HEK293 (cell line): ENCODE data around the gene TNFSF10.

Experiments used
- CTCF ChIA-PET: fragments of 350-600 bp; formaldehyde crosslinking; extraction: SDS; loops from one replicate; lab custom pipeline; 2021; ENCODE audit warnings: antibody characterized with exemption; lab: Yijun Ruan, JAX
- POLR2A ChIA-PET: fragments of 300-600 bp; formaldehyde crosslinking; extraction: SDS; loops from one replicate; lab custom pipeline; 2020; ENCODE audit warnings: antibody characterized with exemption, inconsistent platforms; lab: Yijun Ruan, JAX
- H3K27ac ChIP-seq: fragments of 200-500 bp; sonication (Bioruptor generic); 2 replicates; pipeline ENCODE4 v1.5.1; 2014; ENCODE audit warnings: low read depth, low read length, control low read depth, inconsistent platforms; ENCODE audit errors: extremely low read depth
- H3K36me3 ChIP-seq, 2 experiments: fragments of 200-500 bp in 1 of 2; sonication (Bioruptor generic) in 1 of 2; 1 replicate in 1 of 2; 2 replicates in 1 of 2; pipeline ENCODE4 v1.5.1; 2014 to 2017; ENCODE audit warnings: inconsistent platforms in 2 of 2, low read length in 2 of 2; ENCODE audit not compliant: control insufficient read depth in 2 of 2, insufficient read depth in 1 of 2
- H3K4me1 ChIP-seq: fragments of 200-500 bp; sonication (Bioruptor generic); 2 replicates; pipeline ENCODE4 v1.5.1; 2014; ENCODE audit warnings: mild to moderate bottlenecking, low read length, inconsistent platforms; ENCODE audit not compliant: control insufficient read depth, insufficient read depth
- H3K4me3 ChIP-seq: 2 replicates; pipeline ENCODE4 v1.5.1; 2011; ENCODE audit warnings: low read depth, mild to moderate bottlenecking, control low read depth, low read length, moderate library complexity
- H3K9me3 ChIP-seq: fragments of 200-500 bp; sonication (Bioruptor generic); 2 replicates; pipeline ENCODE4 v1.5.1; 2014; ENCODE audit warnings: low read depth, low read length, inconsistent platforms; ENCODE audit not compliant: control insufficient read depth, insufficient read depth
- GLIS2 ChIP-seq: fragments of 450-650 bp; formaldehyde crosslinking; IDR thresholded peaks from 2 replicates; pipeline ENCODE4 v1.5.1; 2016; ENCODE audit warnings: missing biosample characterization, missing genetic modification characterization
- KLF10 ChIP-seq: fragments of 450-650 bp; IDR thresholded peaks from 2 replicates; pipeline ENCODE4 v1.5.1; 2018; ENCODE audit warnings: missing biosample characterization, mild to moderate bottlenecking, missing genetic modification characterization
- PRDM1 ChIP-seq: fragments of 450-650 bp; formaldehyde crosslinking; IDR thresholded peaks from 2 replicates; pipeline ENCODE4; 2016; ENCODE audit warnings: missing biosample characterization, missing genetic modification characterization
- REPIN1 ChIP-seq: fragments of 450-650 bp; formaldehyde crosslinking; IDR thresholded peaks from 2 replicates; pipeline ENCODE4 v1.5.1; 2017; ENCODE audit warnings: missing biosample characterization, missing genetic modification characterization, low read depth
- SCRT2 ChIP-seq: fragments of 450-650 bp; formaldehyde crosslinking; IDR thresholded peaks from 2 replicates; pipeline ENCODE4 v1.5.1; 2016; ENCODE audit warnings: missing biosample characterization, missing genetic modification characterization
- SP7 ChIP-seq: fragments of 450-650 bp; formaldehyde crosslinking; IDR thresholded peaks from 2 replicates; pipeline ENCODE4 v1.5.1; 2016; ENCODE audit warnings: missing biosample characterization, missing genetic modification characterization
- ZBTB20 ChIP-seq: fragments of 450-650 bp; formaldehyde crosslinking; IDR thresholded peaks from 2 replicates; pipeline ENCODE4 v1.5.1; 2016; ENCODE audit warnings: missing biosample characterization, missing genetic modification characterization
- ZEB2 ChIP-seq: fragments of 450-650 bp; formaldehyde crosslinking; IDR thresholded peaks from 2 replicates; pipeline ENCODE4 v1.5.1; 2016; ENCODE audit warnings: missing biosample characterization, missing genetic modification characterization
- ZFP37 ChIP-seq: fragments of 450-650 bp; formaldehyde crosslinking; IDR thresholded peaks from 2 replicates; pipeline ENCODE4 v1.5.1; 2016; ENCODE audit warnings: missing biosample characterization, missing genetic modification characterization
- ZFP69B ChIP-seq: fragments of 450-650 bp; formaldehyde crosslinking; IDR thresholded peaks from 2 replicates; pipeline ENCODE4 v1.5.1; 2016; ENCODE audit warnings: missing biosample characterization, missing genetic modification characterization
- ZIC2 ChIP-seq: fragments of 450-650 bp; formaldehyde crosslinking; IDR thresholded peaks from 2 replicates; pipeline ENCODE4 v1.5.1; 2016; ENCODE audit warnings: missing biosample characterization, missing genetic modification characterization
- ZNF10 ChIP-seq: fragments of 450-650 bp; formaldehyde crosslinking; IDR thresholded peaks from 2 replicates; pipeline ENCODE4 v1.5.1; 2017; ENCODE audit warnings: missing biosample characterization, missing genetic modification characterization
- ZNF114 ChIP-seq: fragments of 450-650 bp; formaldehyde crosslinking; IDR thresholded peaks from 2 replicates; pipeline ENCODE4 v1.5.0; 2017; ENCODE audit warnings: missing biosample characterization, missing genetic modification characterization
- ZNF221 ChIP-seq: fragments of 450-650 bp; formaldehyde crosslinking; IDR thresholded peaks from 2 replicates; pipeline ENCODE4 v1.5.1; 2017; ENCODE audit warnings: missing biosample characterization, missing genetic modification characterization, borderline replicate concordance
- ZNF24 ChIP-seq: fragments of 450-650 bp; formaldehyde crosslinking; IDR thresholded peaks from 2 replicates; pipeline ENCODE4 v1.5.1; 2016; ENCODE audit warnings: missing biosample characterization, missing genetic modification characterization
- ZNF416 ChIP-seq: fragments of 450-650 bp; formaldehyde crosslinking; IDR thresholded peaks from 2 replicates; pipeline ENCODE4 v1.5.1; 2016; ENCODE audit warnings: missing biosample characterization, missing genetic modification characterization
- ZNF426 ChIP-seq: fragments of 450-650 bp; formaldehyde crosslinking; IDR thresholded peaks from 2 replicates; pipeline ENCODE4 v1.5.1; 2017; ENCODE audit warnings: missing biosample characterization, missing genetic modification characterization, mild to moderate bottlenecking, inconsistent platforms, moderate library complexity
- ZNF510 ChIP-seq: fragments of 450-650 bp; formaldehyde crosslinking; IDR thresholded peaks from 2 replicates; pipeline ENCODE4 v1.5.1; 2018; ENCODE audit warnings: mild to moderate bottlenecking, missing genetic modification characterization, missing biosample characterization; ENCODE audit not compliant: insufficient replicate concordance
- ZNF514 ChIP-seq: fragments of 450-650 bp; formaldehyde crosslinking; IDR thresholded peaks from 2 replicates; pipeline ENCODE4 v1.5.1; 2016; ENCODE audit warnings: missing biosample characterization, missing genetic modification characterization
- ZNF530 ChIP-seq: fragments of 450-650 bp; formaldehyde crosslinking; IDR thresholded peaks from 2 replicates; pipeline ENCODE4 v1.5.1; 2016; ENCODE audit warnings: low read depth, missing biosample characterization, missing genetic modification characterization
- ZNF624 ChIP-seq: fragments of 450-650 bp; formaldehyde crosslinking; IDR thresholded peaks from 2 replicates; pipeline ENCODE4 v1.5.1; 2017; ENCODE audit warnings: missing biosample characterization, missing genetic modification characterization
- ZNF626 ChIP-seq: fragments of 450-650 bp; sonication (Bioruptor Pico); formaldehyde crosslinking; IDR thresholded peaks from 2 replicates; pipeline ENCODE4 v1.5.1; 2018; ENCODE audit warnings: missing biosample characterization, missing genetic modification characterization, inconsistent platforms
- ZNF658 ChIP-seq: fragments of 450-650 bp; formaldehyde crosslinking; IDR thresholded peaks from 2 replicates; pipeline ENCODE4; 2016; ENCODE audit warnings: missing biosample characterization, missing genetic modification characterization
- ZNF76 ChIP-seq: fragments of 450-650 bp; formaldehyde crosslinking; IDR thresholded peaks from 2 replicates; pipeline ENCODE4; 2016; ENCODE audit warnings: low read depth, missing biosample characterization, missing genetic modification characterization, borderline replicate concordance
- ZNF830 ChIP-seq: fragments of 450-650 bp; IDR thresholded peaks from 2 replicates; pipeline ENCODE4 v1.5.0; 2018; ENCODE audit warnings: missing biosample characterization, missing genetic modification characterization, low read depth, mild to moderate bottlenecking, moderate library complexity
- ZNF843 ChIP-seq: fragments of 450-650 bp; formaldehyde crosslinking; IDR thresholded peaks from 2 replicates; pipeline ENCODE4 v1.5.1; 2016; ENCODE audit warnings: missing biosample characterization, missing genetic modification characterization
- TF ChIP-seq, protein P1 (sequence below): fragments of 450-650 bp; formaldehyde crosslinking; IDR thresholded peaks from 2 replicates; pipeline ENCODE4 v1.5.1; 2016; ENCODE audit warnings: missing biosample characterization, missing genetic modification characterization, low read depth
- TF ChIP-seq, protein P2 (sequence below): fragments of 450-650 bp; formaldehyde crosslinking; IDR thresholded peaks from 2 replicates; pipeline ENCODE4 v1.5.1; 2016; ENCODE audit warnings: missing biosample characterization, missing genetic modification characterization
- TF ChIP-seq, protein P3 (sequence below): fragments of 450-650 bp; formaldehyde crosslinking; IDR thresholded peaks from 2 replicates; pipeline ENCODE4 v1.5.1; 2016; ENCODE audit warnings: missing biosample characterization, missing genetic modification characterization
- TF ChIP-seq, protein P4 (sequence below): fragments of 450-650 bp; formaldehyde crosslinking; conservative IDR thresholded peaks from 2 replicates; pipeline ENCODE4 v1.5.1; 2016; ENCODE audit warnings: low read depth, missing biosample characterization, missing genetic modification characterization

TNFSF10 gene

DNA sequence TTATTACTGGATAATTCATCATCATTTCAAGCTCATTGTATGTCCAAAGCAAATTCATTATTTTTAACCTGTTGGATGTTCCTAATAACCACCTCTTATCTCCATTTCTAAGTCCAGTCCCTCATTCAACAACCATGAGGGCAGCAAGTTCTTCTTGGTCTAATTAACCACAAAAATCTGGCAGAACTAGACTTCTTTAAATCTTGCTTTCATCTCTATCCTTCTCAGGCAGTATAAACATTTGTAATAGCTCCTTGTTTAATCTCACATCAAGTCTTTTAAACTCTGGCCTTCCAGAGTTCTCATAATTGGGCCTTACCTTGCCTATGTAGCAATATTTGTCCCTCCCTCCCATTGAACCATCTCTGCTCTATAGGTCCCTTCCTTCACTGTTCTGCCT is 57.9 kb downstream of the TNFSF10 start:
- no peak for TF ChIP-seq ZNF530 (tag by site-specific recombination)
- no peak for TF ChIP-seq ZFP37
- no peak for TF ChIP-seq ZNF843 (tag by site-specific recombination)
- no peak for TF ChIP-seq ZNF416 (tag by site-specific recombination)
- no peak for TF ChIP-seq ZNF514 (tag by site-specific recombination)
- no peak for TF ChIP-seq ZNF24 (tag by site-specific recombination)
- no peak for TF ChIP-seq ZNF626
- no peak for TF ChIP-seq REPIN1
- TF ChIP-seq ZNF10 (tag by site-specific recombination), result no peak
- no peak for TF ChIP-seq ZFP69B
- no peak for TF ChIP-seq ZNF510 (tag by site-specific recombination)
- no peak for TF ChIP-seq ZNF221
- no peak for TF ChIP-seq PRDM1 (tag by site-specific recombination)
- TF ChIP-seq, protein P1, sequence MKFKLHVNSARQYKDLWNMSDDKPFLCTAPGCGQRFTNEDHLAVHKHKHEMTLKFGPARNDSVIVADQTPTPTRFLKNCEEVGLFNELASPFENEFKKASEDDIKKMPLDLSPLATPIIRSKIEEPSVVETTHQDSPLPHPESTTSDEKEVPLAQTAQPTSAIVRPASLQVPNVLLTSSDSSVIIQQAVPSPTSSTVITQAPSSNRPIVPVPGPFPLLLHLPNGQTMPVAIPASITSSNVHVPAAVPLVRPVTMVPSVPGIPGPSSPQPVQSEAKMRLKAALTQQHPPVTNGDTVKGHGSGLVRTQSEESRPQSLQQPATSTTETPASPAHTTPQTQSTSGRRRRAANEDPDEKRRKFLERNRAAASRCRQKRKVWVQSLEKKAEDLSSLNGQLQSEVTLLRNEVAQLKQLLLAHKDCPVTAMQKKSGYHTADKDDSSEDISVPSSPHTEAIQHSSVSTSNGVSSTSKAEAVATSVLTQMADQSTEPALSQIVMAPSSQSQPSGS (tag by site-specific recombination), result no peak
- TF ChIP-seq GLIS2 (tag by site-specific recombination), result no peak
- TF ChIP-seq, protein P2, sequence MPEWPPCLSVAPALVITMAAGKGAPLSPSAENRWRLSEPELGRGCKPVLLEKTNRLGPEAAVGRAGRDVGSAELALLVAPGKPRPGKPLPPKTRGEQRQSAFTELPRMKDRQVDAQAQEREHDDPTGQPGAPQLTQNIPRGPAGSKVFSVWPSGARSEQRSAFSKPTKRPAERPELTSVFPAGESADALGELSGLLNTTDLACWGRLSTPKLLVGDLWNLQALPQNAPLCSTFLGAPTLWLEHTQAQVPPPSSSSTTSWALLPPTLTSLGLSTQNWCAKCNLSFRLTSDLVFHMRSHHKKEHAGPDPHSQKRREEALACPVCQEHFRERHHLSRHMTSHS (tag by site-specific recombination), result no peak
- TF ChIP-seq SP7 (tag by site-specific recombination), result no peak
- no peak overlapping the region for H3K4me3 ChIP-seq
- no peaks in the 10 kb centered on the region for H3K36me3 ChIP-seq
- ChIA-PET CTCF (interaction anchor here (1.0 to 1.1 kb wide), 2 partner anchors 130 to 201 kb away, joined by 3 to 4 read pairs; no protein-coding TSS in a partner anchor), POLR2A (no interaction called here)
- H3K27ac ChIP-seq, result no peak overlapping the region
- no peaks in the 10 kb centered on the region for H3K4me1 ChIP-seq
- no peaks in the 10 kb centered on the region for H3K9me3 ChIP-seq

DNA sequence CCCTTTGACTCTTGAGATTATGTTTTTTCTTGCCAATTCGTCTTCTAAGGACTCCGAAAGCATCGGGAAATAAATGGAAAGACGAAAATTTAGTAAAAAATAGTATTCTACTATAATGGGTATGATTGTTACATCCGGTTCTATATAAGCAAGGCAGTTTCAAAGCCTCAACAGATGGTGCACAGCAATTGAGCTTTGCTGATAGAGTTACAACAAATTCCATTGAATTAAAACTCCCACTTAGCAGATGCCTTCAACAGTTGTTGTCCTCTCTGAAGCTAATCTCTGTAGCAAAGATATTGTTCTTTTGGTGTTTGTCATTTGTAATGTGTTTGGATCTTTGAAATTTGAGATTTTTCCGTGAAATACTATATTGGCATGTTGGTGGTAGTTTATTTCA is 58.9 kb downstream of the TNFSF10 start:
- Histone ChIP-seq H3K36me3 (no peaks in the 10 kb centered on the region), H3K4me1 (no peaks in the 10 kb centered on the region), H3K9me3 (no peaks in the 10 kb centered on the region), H3K27ac (no peak overlapping the region), H3K4me3 (no peak overlapping the region)
- ChIA-PET POLR2A (no interaction called here), CTCF (no interaction called here)
- TF ChIP-seq ZNF426 (tag by site-specific recombination) (no peak), ZNF114 (tag by site-specific recombination) (no peak), SCRT2 (tag by site-specific recombination) (no peak), KLF10 (no peak), ZNF624 (tag by site-specific recombination) (no peak), ZIC2 (tag by site-specific recombination) (no peak), ZNF658 (no peak), ZNF830 (tag by site-specific recombination) (no peak), ZBTB20 (tag by site-specific recombination) (no peak), ZEB2 (no peak), ZNF76 (no peak)
- TF ChIP-seq, protein P3, sequence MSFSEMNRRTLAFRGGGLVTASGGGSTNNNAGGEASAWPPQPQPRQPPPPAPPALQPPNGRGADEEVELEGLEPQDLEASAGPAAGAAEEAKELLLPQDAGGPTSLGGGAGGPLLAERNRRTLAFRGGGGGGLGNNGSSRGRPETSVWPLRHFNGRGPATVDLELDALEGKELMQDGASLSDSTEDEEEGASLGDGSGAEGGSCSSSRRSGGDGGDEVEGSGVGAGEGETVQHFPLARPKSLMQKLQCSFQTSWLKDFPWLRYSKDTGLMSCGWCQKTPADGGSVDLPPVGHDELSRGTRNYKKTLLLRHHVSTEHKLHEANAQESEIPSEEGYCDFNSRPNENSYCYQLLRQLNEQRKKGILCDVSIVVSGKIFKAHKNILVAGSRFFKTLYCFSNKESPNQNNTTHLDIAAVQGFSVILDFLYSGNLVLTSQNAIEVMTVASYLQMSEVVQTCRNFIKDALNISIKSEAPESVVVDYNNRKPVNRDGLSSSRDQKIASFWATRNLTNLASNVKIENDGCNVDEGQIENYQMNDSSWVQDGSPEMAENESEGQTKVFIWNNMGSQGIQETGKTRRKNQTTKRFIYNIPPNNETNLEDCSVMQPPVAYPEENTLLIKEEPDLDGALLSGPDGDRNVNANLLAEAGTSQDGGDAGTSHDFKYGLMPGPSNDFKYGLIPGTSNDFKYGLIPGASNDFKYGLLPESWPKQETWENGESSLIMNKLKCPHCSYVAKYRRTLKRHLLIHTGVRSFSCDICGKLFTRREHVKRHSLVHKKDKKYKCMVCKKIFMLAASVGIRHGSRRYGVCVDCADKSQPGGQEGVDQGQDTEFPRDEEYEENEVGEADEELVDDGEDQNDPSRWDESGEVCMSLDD (tag by site-specific recombination), result no peak
- TF ChIP-seq, protein P4, sequence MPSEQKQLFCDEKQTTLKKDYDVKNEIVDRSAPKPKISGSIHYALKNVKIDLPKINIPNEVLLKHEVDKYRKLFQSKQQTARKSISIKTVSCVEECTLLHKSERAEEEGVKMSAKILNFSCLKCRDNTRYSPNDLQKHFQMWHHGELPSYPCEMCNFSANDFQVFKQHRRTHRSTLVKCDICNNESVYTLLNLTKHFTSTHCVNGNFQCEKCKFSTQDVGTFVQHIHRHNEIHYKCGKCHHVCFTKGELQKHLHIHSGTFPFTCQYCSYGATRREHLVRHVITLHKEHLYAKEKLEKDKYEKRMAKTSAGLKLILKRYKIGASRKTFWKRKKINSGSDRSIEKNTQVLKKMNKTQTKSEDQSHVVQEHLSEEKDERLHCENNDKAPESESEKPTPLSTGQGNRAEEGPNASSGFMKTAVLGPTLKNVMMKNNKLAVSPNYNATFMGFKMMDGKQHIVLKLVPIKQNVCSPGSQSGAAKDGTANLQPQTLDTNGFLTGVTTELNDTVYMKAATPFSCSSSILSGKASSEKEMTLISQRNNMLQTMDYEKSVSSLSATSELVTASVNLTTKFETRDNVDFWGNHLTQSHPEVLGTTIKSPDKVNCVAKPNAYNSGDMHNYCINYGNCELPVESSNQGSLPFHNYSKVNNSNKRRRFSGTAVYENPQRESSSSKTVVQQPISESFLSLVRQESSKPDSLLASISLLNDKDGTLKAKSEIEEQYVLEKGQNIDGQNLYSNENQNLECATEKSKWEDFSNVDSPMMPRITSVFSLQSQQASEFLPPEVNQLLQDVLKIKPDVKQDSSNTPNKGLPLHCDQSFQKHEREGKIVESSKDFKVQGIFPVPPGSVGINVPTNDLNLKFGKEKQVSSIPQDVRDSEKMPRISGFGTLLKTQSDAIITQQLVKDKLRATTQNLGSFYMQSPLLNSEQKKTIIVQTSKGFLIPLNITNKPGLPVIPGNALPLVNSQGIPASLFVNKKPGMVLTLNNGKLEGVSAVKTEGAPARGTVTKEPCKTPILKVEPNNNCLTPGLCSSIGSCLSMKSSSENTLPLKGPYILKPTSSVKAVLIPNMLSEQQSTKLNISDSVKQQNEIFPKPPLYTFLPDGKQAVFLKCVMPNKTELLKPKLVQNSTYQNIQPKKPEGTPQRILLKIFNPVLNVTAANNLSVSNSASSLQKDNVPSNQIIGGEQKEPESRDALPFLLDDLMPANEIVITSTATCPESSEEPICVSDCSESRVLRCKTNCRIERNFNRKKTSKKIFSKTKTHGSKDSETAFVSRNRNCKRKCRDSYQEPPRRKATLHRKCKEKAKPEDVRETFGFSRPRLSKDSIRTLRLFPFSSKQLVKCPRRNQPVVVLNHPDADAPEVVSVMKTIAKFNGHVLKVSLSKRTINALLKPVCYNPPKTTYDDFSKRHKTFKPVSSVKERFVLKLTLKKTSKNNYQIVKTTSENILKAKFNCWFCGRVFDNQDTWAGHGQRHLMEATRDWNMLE (tag by site-specific recombination), result no peak
